GM12878 (cell line): ENCODE results near the gene HSPB1.

Experiments used
- CREB1 ChIP-seq: IDR thresholded peaks from 2 replicates; pipeline ENCODE4 v1.6.1; 2012; ENCODE audit warnings: low read depth, mild to moderate bottlenecking, inconsistent platforms
- EZH2 ChIP-seq: IDR thresholded peaks from 2 replicates; pipeline ENCODE4 v1.6.1; 2012; ENCODE audit warnings: low read depth, mild to moderate bottlenecking, control low read depth, inconsistent platforms, low read length, borderline replicate concordance; ENCODE audit not compliant: control insufficient read depth
- IKZF1 ChIP-seq: fragments of 450-650 bp; conservative IDR thresholded peaks from 2 replicates; pipeline ENCODE4 v1.6.1; 2017; ENCODE audit warnings: antibody characterized with exemption, mild to moderate bottlenecking
- TAF1 ChIP-seq: IDR thresholded peaks from 2 replicates; pipeline ENCODE4 v1.6.1; 2011; ENCODE audit warnings: mild to moderate bottlenecking, low read depth, low read length, borderline replicate concordance

DNA sequence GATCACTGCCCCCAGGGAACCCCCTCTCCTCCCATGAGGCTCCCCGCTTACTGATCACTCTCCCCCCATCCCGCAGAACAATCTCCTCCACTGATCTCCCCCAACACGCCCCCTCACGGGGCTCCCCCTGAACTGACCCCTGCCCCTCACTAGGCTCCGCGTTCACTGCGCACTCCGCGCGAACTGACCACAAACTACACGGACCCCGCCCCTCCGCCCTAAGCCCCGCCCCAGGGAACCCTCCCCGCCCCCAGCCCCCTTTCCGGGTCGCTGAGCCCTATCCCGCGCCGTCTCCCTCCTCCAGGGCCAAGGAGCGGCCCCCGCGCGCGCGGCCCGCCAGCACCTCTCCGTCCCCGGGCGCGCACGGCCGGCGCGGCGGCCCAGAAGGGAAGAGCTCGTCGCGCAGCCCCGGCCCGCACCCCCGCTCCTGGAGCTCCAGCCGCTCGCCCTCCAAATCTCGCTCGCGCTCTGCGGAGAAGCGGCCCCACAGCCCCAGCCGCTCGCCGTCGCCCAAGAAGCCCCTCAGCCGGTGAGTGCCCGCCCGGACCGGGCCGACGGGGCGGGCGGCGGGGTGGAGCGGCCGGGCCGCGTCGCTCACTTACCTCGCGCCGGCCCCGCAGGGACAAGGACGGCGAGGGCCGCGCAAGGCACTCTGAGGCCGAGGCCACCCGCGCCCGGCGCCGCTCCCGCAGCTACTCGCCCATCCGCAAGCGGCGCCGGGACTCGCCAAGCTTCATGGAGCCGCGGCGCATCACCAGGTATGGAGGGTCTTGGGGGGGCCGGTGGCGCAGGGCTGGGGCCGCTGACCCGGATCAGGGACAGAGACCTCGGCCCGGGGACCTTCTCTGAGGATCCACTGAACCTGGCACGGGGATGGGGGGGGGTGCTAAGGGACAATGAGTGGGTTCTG, 19.9 kb upstream of the HSPB1 start:
- TF ChIP-seq TAF1 (no peak), CREB1 (no peak), IKZF1 (no peak), EZH2 (no peak)
